ENCODE results near the gene CT45A10. TPM values are rescaled to one million over a fixed set of nuclear protein-coding genes. Genes with fewer than 3 reads are reported as not detected.
"Not testable (repeated sequence)": the region's sequence is repeated elsewhere in the genome, so short reads cannot be mapped to it uniquely, and the experiment has no call there.

The CT45A10 gene
- total RNA-seq, 1 experiment from 2014 or later, result 0.33 TPM

- TF ChIP-seq ZNF416 (CRISPR knock-in tag; IDR thresholded peaks at IDR 0.05) (no peak), CREB1 (CRISPR knock-in tag; IDR thresholded peaks at IDR 0.05) (no peak), SP1 (CRISPR knock-in tag; conservative IDR thresholded peaks at IDR 0.05) (no peak)
These were observed 463 bp downstream of the CT45A10 start (continued) for GRCh38 chrX:135892781-135893180.

GRCh38 chrX:135890087-135890585 is 3.1 kb downstream of the CT45A10 start:
- CTCF ChIA-PET, result no interaction called here
- no peak for DNase-seq (ENCODE audit: low spot score)
- TF ChIP-seq E2F4 (CRISPR knock-in tag; IDR thresholded peaks at IDR 0.05; ENCODE audit: borderline replicate concordance, low read depth) (no peak), ELF4 (CRISPR knock-in tag; IDR thresholded peaks at IDR 0.05; ENCODE audit: low read depth) (no peak), ZNF425 (CRISPR knock-in tag; conservative IDR thresholded peaks at IDR 0.05) (no peak), ZBTB43 (CRISPR knock-in tag; IDR thresholded peaks at IDR 0.05) (no peak), NR2C2 (CRISPR knock-in tag; IDR thresholded peaks at IDR 0.05) (no peak), ETV6 (CRISPR knock-in tag; IDR thresholded peaks at IDR 0.05) (no peak), FOXJ3 (CRISPR knock-in tag; IDR thresholded peaks at IDR 0.05; ENCODE audit: borderline replicate concordance) (no peak), NFYB (CRISPR knock-in tag; conservative IDR thresholded peaks at IDR 0.05; ENCODE audit: low read depth) (no peak), PRDM15 (CRISPR knock-in tag; IDR thresholded peaks at IDR 0.05) (no peak)
- TF ChIP-seq, protein P1, sequence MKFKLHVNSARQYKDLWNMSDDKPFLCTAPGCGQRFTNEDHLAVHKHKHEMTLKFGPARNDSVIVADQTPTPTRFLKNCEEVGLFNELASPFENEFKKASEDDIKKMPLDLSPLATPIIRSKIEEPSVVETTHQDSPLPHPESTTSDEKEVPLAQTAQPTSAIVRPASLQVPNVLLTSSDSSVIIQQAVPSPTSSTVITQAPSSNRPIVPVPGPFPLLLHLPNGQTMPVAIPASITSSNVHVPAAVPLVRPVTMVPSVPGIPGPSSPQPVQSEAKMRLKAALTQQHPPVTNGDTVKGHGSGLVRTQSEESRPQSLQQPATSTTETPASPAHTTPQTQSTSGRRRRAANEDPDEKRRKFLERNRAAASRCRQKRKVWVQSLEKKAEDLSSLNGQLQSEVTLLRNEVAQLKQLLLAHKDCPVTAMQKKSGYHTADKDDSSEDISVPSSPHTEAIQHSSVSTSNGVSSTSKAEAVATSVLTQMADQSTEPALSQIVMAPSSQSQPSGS (CRISPR knock-in tag; IDR thresholded peaks at IDR 0.05; ENCODE audit: borderline replicate concordance, low read depth), result no peak
- TF ChIP-seq, protein P2, sequence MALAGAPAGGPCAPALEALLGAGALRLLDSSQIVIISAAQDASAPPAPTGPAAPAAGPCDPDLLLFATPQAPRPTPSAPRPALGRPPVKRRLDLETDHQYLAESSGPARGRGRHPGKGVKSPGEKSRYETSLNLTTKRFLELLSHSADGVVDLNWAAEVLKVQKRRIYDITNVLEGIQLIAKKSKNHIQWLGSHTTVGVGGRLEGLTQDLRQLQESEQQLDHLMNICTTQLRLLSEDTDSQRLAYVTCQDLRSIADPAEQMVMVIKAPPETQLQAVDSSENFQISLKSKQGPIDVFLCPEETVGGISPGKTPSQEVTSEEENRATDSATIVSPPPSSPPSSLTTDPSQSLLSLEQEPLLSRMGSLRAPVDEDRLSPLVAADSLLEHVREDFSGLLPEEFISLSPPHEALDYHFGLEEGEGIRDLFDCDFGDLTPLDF (CRISPR knock-in tag; IDR thresholded peaks at IDR 0.05), result no peak
- Mint-ChIP-seq H3K27me3 (ENCODE audit: low read depth) (no peaks in the 10 kb centered on the region), H3K4me3 (no peak overlapping the region), H3K27ac (no peak overlapping the region), H3K4me1 (no peaks in the 10 kb centered on the region), H3K36me3 (peaks cover 10% of the 10 kb centered on the region), H3K9me3 (peaks cover 19% of the 10 kb centered on the region)
- ATAC-seq, result no peak
- POLR2A ChIA-PET, result no interaction called here

- H3K4me1 Mint-ChIP-seq; H3K4me3 Mint-ChIP-seq; H3K27me3 Mint-ChIP-seq (ENCODE audit: low read depth); H3K36me3 Mint-ChIP-seq; CTCF ChIA-PET; H3K27ac Mint-ChIP-seq; ATAC-seq; POLR2A ChIA-PET: not testable (repeated sequence)
- peaks cover 19% of the 10 kb centered on the region for H3K9me3 Mint-ChIP-seq
- DNase-seq (ENCODE audit: low spot score), result peak; percentile 45
These were observed 4.3 kb downstream of the CT45A10 start for GRCh38 chrX:135888976-135889375.

- CTCF ChIA-PET; POLR2A ChIA-PET; H3K27me3 Mint-ChIP-seq (ENCODE audit: low read depth); ATAC-seq; DNase-seq (ENCODE audit: low spot score); H3K36me3 Mint-ChIP-seq; H3K4me3 Mint-ChIP-seq; H3K27ac Mint-ChIP-seq; H3K4me1 Mint-ChIP-seq: not testable (repeated sequence)
- peaks cover 19% of the 10 kb centered on the region for H3K9me3 Mint-ChIP-seq
These were observed 5.0 kb downstream of the CT45A10 start for GRCh38 chrX:135888230-135888629.

DNA sequence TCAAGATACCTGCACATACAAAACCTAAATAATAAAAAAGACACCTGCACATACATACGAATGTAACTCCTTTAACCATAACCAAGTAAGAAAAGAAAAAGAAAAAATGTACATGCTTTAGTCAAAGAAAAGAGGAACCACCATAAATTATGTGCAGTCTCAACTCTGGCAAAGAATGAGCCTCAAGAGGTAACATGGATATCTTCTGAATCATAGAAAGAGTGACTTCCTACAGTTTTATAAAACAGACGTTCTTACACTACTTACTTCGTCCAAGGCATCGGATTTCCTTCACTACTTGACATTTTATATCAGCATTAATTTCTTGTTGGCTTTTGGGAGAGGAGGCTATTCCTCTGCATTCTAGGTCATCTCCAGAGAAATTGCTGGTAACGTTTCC is 10.5 kb downstream of the CT45A10 start:
- H3K36me3 Mint-ChIP-seq; H3K4me1 Mint-ChIP-seq; H3K4me3 Mint-ChIP-seq; H3K27me3 Mint-ChIP-seq (ENCODE audit: low read depth); DNase-seq (ENCODE audit: low spot score); ATAC-seq; POLR2A ChIA-PET; H3K27ac Mint-ChIP-seq; H3K9me3 Mint-ChIP-seq; CTCF ChIA-PET: not testable (repeated sequence)

GRCh38 chrX:135871712-135872111 is 21.5 kb downstream of the CT45A10 start, which contains the start of gene CT45A9:
TSS of gene CT45A9 (minus strand) at chrX:135871812. CDS start at chrX:135868061, 3,751 bp downstream.
- H3K27me3 Mint-ChIP-seq (ENCODE audit: low read depth); ATAC-seq; H3K4me3 Mint-ChIP-seq; H3K4me1 Mint-ChIP-seq; POLR2A ChIA-PET; DNase-seq (ENCODE audit: low spot score); CTCF ChIA-PET; H3K9me3 Mint-ChIP-seq; H3K36me3 Mint-ChIP-seq; H3K27ac Mint-ChIP-seq: not testable (repeated sequence)
